ENCODE results near the gene MN1.

- TF ChIP-seq POLR2A (IDR thresholded peaks at IDR 0.05; ENCODE audit: low read length) (no peak), CTCF (IDR thresholded peaks at IDR 0.05) (no peak), RARB (CRISPR knock-in tag; IDR thresholded peaks at IDR 0.05) (no peak), MYC (IDR thresholded peaks at IDR 0.05; ENCODE audit: borderline replicate concordance, low read length) (no peak), PBX3 (IDR thresholded peaks at IDR 0.05) (no peak), KDM1A (IDR thresholded peaks at IDR 0.05; ENCODE audit: low read depth) (no peak), BHLHE40 (IDR thresholded peaks at IDR 0.05; ENCODE audit: low read depth, low read length) (no peak), GATA3 (IDR thresholded peaks at IDR 0.05; ENCODE audit: borderline replicate concordance) (no peak), RFX5 (IDR thresholded peaks at IDR 0.05) (no peak), MAX (IDR thresholded peaks at IDR 0.05) (no peak), RNF2 (IDR thresholded peaks at IDR 0.05; ENCODE audit: borderline replicate concordance, low read depth) (no peak), BCL3 (IDR thresholded peaks at IDR 0.05) (no peak), E2F6 (IDR thresholded peaks at IDR 0.05; ENCODE audit: borderline replicate concordance, low read depth) (no peak)
Measured at GRCh38 chr22:27751277-27752070, 50.1 kb downstream of the MN1 start.

Data from A549 (cell line).